ENCODE results near the gene NTRK3. TPM values are rescaled to one million over a fixed set of nuclear protein-coding genes. Genes with fewer than 3 reads are reported as not detected.

The NTRK3 gene
- total RNA-seq, 2 experiments from 2014 or later = 0.78 TPM; not detected in 1

GRCh38 chr15:88257311-88258092 is 963 bp upstream of the NTRK3 start:
- Histone ChIP-seq H3K36me3 (ENCODE audit: insufficient read depth, low read length) (no peaks in the 10 kb centered on the region), H3K27ac (ENCODE audit: low read depth in 1 of 2, low read length in 2 of 2) (no peak overlapping the region), H3K27me3 (ENCODE audit: control insufficient read depth in 1 of 2, insufficient read depth in 2 of 2, low read length in 2 of 2) (peaks cover 47 to 51% of the 10 kb centered on the region in 2 experiments), H3K9me3 (ENCODE audit: control insufficient read depth in 1 of 2, insufficient read depth in 1 of 2, low read length in 2 of 2) (peaks cover 0 to 9% of the 10 kb centered on the region in 2 experiments), H3K4me3 (ENCODE audit: low read length) (peak overlapping the region; percentile 16), H3K4me1 (ENCODE audit: insufficient read depth, low read length) (peaks cover 22% of the 10 kb centered on the region)
- Mint-ChIP-seq H3K4me1 (ENCODE audit: low read depth) (peaks cover 16% of the 10 kb centered on the region), H3K27me3 (peaks cover 76% of the 10 kb centered on the region), H3K4me3 (peak overlapping the region; percentile 77), H3K27ac (no peak overlapping the region), H3K9me3 (no peaks in the 10 kb centered on the region), H3K36me3 (ENCODE audit: low read depth) (no peaks in the 10 kb centered on the region)
- POLR2A ChIA-PET = no interaction called here
- intact Hi-C loops (cut with DNase I, micrococcal nuclease) = no loop called here
- CTCF ChIA-PET = no interaction called here
- DNase-seq = no peak
- TF ChIP-seq CTCF (IDR thresholded peaks at IDR 0.05) = no peak
- no peak for ATAC-seq (ENCODE audit: poor library complexity)

GRCh38 chr15:88255484-88256278 is 858 bp downstream of the NTRK3 start:
- no peaks in the 10 kb centered on the region for H3K9me3 Mint-ChIP-seq

GRCh38 chr15:88255087-88255483 is 1.5 kb downstream of the NTRK3 start:
- ATAC-seq (ENCODE audit: poor library complexity) (no peak), DNase-seq (no peak)
- Mint-ChIP-seq H3K36me3 (ENCODE audit: low read depth) (no peaks in the 10 kb centered on the region), H3K27ac (no peak overlapping the region), H3K4me1 (ENCODE audit: low read depth) (peaks cover 16% of the 10 kb centered on the region), H3K9me3 (no peaks in the 10 kb centered on the region), H3K27me3 (peaks cover 79% of the 10 kb centered on the region), H3K4me3 (peak overlapping the region; percentile 42)
- intact Hi-C loops (cut with DNase I, micrococcal nuclease) = no loop called here
- no peak overlapping the region for H3K4me3 ChIP-seq (ENCODE audit: low read length)
- CTCF ChIA-PET = no interaction called here
- peaks cover 22% of the 10 kb centered on the region for H3K4me1 ChIP-seq (ENCODE audit: insufficient read depth, low read length)
- H3K27me3 ChIP-seq (ENCODE audit: control insufficient read depth in 1 of 2, insufficient read depth in 2 of 2, low read length in 2 of 2) = peaks cover 36 to 43% of the 10 kb centered on the region in 2 experiments
- no peak for TF ChIP-seq CTCF (IDR thresholded peaks at IDR 0.05)
- POLR2A ChIA-PET = no interaction called here
- no peak overlapping the region for H3K27ac ChIP-seq (ENCODE audit: low read depth in 1 of 2, low read length in 2 of 2)
- no peaks in the 10 kb centered on the region for H3K36me3 ChIP-seq (ENCODE audit: insufficient read depth, low read length)
- peaks cover 0 to 10% of the 10 kb centered on the region in 2 experiments for H3K9me3 ChIP-seq (ENCODE audit: control insufficient read depth in 1 of 2, insufficient read depth in 1 of 2, low read length in 2 of 2)

More at GRCh38 chr15:88255484-88256278, 858 bp downstream of the NTRK3 start:
- TF ChIP-seq CTCF (IDR thresholded peaks at IDR 0.05) = no peak
- H3K36me3 Mint-ChIP-seq (ENCODE audit: low read depth) = no peaks in the 10 kb centered on the region
- no peak overlapping the region for H3K27ac Mint-ChIP-seq
- ATAC-seq (ENCODE audit: poor library complexity) = no peak
- Histone ChIP-seq H3K4me3 (ENCODE audit: low read length) (no peak overlapping the region), H3K4me1 (ENCODE audit: insufficient read depth, low read length) (peaks cover 22% of the 10 kb centered on the region), H3K27ac (ENCODE audit: low read depth in 1 of 2, low read length in 2 of 2) (no peak overlapping the region), H3K27me3 (ENCODE audit: control insufficient read depth in 1 of 2, insufficient read depth in 2 of 2, low read length in 2 of 2) (peaks cover 36 to 43% of the 10 kb centered on the region in 2 experiments), H3K36me3 (ENCODE audit: insufficient read depth, low read length) (no peaks in the 10 kb centered on the region), H3K9me3 (ENCODE audit: control insufficient read depth in 1 of 2, insufficient read depth in 1 of 2, low read length in 2 of 2) (peaks cover 0 to 10% of the 10 kb centered on the region in 2 experiments)
- H3K4me3 Mint-ChIP-seq = peak overlapping the region; percentile 69
- no peak for DNase-seq
- peaks cover 78% of the 10 kb centered on the region for H3K27me3 Mint-ChIP-seq
- peaks cover 16% of the 10 kb centered on the region for H3K4me1 Mint-ChIP-seq (ENCODE audit: low read depth)
- intact Hi-C loops (cut with DNase I, micrococcal nuclease) = no loop called here
- ChIA-PET POLR2A (no interaction called here), CTCF (no interaction called here)

Measured in CD4-positive, alpha-beta T cell (primary cell).